ENCODE measurements around the gene CYP27C1.
"Not testable (repeated sequence)": the region's sequence is repeated elsewhere in the genome, so short reads cannot be mapped to it uniquely, and the experiment has no call there.

The CYP27C1 gene

DNA sequence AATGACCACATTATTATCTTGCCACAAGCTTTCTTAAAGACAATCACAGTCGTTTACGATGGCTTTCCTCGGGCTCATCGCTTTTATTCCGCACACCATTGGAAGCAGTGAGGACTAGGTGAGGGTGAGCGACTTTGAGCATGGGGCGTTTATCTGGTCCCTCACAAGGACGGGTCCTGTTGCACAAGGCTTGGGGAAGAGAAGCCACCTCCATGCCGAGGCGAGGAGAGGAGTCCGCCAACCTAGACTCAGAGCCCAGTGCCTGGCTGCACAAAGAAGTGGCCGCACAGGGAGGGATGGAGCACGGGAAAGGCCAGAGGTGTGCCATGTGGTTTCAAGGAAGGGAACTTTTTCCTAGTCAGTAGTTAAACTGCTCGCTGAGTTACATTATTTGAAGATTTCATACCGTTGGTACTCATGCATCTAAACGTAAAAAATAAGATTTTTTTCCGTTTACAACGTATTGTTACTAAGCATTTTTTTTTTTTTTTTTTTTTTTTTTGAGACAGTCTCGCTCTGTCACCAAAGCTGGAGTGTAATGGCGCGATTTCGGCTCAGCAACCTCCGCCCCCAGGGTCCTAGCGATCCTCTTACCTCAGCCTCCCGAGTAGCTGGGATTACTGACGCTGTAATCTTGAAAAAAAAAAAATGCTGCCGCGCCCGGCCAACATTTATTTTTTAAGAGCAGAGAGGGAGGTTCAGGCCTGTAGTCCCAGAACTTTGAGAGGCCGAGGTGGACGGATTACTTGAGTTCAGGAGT, 849 bp upstream of the CYP27C1 start:
- no peak for DNase-seq (ENCODE audit: low spot score)

DNA sequence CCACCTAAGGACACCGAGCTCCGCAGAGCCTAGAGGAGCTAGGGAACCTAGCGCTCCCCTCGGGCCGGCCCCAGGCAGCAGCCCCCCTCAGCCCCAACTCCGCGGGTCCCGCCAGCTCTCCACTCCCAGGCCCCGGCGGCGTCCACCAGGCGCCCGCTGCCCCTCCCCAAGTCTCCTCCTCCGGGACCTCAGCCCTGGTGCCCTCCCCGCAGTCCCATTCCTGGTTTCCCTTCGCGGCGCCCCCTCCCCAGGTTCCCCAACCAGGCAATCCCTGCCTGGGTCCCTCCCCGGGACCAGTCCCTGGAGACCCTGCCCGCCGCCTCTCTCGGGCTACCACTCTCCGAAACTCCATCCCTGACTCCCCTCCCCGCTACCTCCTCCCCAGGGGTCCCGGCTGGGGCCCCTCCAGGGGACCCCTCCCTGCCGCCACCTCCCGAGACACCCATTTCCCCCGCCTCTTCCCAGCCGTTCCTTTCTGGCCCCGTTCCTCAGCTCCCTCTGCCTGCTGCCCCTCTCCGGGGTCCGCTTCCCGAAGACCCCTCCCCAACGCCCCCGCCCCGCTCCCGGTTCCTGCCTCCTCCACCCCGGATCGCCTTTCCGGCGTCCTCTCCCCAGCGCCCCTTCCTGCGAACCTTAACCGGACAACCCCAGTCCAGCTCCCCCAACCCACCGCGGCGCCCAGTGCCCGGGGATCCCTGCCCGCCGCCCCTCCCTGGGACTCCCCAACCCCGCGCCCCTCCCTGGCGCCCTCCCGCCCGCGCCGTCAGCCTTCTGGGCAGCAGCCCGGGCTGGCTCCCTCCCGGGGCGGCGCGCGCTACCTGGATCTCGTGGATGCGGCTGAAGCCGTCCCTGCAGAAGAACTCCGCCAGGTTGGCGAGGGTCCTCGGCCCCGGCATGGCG, 678 bp downstream of the CYP27C1 start:
- DNase-seq (ENCODE audit: low spot score) = no peak

DNA sequence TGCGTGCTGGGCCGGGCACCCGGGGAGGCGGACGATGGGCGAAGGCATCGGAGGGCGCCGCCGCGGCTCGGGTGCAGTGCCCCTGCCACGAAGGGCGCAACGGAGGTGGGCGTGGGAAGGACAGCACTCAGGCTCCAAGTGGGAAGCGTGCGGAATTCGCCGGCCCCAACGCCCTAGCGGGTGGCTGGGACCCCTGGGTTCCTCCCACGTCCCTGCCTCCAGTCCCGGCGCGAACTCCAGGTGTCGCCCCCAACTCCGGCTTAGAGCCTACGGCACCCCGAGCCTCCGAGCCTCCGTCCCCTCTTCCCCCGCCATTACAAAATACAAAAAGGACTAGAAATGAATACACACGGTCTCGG, 1.3 kb downstream of the CYP27C1 start:
- DNase-seq (ENCODE audit: low spot score) = no peak

DNA sequence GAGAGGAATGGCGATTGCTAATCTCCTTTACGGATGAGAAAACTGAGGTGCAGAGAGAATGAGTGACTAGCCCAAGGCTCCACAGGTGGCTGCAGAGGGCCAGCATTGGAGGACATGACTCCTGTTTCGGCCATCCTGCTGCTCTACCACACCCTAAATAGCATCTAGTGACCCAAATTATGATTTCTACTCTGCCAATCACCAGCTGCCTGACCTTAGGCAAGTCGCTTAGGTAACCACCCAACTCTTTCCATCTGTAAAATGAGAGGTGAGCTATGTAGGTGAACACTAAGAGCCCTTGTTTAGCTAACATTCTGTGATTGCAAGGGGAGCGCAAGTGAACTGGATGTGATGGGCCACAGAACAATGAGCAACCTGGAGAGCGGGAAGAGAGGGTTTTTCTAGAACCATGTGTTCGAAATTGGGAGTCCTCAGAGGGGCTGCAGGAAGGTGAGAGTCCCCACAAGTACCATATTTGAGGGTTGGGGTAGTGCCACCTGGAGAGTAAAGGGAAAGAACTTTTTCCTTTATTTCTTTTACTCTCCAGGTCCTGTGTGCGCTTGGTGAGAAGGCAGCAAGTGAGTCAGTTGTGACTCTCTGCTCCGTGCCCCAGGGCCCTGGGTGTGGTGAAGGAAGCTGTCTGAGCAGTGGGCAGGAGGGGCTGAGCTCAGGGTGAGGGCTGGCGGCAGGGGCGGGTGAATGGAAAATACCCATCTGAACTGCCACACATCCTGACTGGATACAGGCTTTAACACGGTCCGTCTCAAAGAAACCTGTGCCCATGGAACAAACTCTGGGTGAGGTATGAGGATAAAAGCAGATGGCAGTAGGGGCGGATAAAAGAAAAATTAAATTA, 2.4 kb downstream of the CYP27C1 start:
- DNase-seq (ENCODE audit: low spot score) = no peak

DNA sequence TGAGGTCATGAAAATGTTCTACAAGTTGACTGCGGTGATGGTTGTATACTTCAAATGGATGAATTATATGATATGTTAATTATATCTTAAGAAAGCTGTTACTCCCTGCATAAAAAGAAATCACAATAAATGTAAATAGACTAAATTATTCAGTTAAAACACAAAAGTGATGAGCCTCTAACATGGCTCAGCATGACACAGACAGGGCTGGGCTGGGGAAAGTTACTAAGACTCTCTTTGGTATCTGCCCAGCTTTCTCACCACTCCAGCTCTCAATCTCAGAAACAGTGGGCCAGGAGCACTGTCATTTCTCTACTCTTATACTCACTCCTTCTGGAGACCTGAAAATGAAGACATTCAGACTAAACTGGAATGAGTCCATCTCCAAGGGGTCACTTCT, 3.5 kb downstream of the CYP27C1 start:
- DNase-seq (ENCODE audit: low spot score) = no peak

DNA sequence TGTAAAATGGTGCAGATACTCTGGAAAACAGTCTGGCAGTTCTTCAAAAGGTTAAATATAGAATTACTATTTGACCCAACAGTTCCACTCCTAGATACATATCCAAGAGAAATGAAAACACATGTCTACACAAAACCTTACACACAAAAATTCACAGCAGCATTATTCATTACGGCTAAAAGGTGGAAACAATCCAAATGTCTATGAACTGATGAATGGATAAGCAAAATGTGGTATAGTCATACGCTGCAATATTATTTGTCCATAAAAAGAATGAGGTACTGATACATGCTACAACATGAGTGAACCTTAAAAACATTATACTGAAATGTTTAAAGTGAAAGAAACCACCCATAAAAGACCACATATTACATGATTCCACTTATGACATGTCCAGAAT, 4.0 kb downstream of the CYP27C1 start:
- no peak for DNase-seq (ENCODE audit: low spot score)

DNA sequence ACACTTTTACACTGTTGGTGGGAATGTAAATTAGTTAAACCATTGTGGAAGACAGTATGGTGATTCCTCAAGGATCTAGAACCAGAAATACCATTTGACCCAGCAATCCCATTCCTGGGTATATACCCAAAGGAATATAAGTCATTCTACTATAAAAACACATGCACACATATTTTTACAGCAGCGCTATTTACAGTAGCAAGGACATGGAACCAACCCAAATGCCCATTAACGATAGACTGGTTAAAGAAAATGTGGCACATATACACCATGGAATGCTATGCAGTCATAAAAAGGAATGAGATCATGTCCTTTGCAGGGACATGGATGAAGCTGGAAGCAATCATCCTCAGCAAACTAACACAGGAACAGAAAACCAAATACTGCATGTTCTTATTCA, 5.9 kb downstream of the CYP27C1 start:
- not testable (repeated sequence) for DNase-seq (ENCODE audit: low spot score)

DNA sequence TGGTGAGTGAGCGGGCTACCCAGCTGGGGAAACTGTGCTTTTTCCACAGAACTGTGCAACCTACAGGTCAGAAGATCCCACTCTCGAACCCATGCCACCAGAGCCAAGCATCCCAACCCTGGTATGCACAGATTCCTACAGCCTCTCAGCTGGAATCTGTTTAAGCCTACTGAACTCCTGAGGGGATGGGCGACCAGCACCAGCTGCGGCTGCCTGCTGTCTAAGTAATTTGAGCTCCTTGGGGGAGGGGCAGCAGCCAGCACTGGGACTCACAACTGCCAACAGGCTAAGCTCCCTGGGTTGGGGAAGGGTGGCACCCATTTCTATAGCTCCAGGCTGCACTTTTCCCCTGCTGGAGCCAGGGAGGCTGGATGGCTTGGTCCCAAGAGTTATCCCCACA, 11.8 kb downstream of the CYP27C1 start:
- no peak for DNase-seq (ENCODE audit: low spot score)

DNA sequence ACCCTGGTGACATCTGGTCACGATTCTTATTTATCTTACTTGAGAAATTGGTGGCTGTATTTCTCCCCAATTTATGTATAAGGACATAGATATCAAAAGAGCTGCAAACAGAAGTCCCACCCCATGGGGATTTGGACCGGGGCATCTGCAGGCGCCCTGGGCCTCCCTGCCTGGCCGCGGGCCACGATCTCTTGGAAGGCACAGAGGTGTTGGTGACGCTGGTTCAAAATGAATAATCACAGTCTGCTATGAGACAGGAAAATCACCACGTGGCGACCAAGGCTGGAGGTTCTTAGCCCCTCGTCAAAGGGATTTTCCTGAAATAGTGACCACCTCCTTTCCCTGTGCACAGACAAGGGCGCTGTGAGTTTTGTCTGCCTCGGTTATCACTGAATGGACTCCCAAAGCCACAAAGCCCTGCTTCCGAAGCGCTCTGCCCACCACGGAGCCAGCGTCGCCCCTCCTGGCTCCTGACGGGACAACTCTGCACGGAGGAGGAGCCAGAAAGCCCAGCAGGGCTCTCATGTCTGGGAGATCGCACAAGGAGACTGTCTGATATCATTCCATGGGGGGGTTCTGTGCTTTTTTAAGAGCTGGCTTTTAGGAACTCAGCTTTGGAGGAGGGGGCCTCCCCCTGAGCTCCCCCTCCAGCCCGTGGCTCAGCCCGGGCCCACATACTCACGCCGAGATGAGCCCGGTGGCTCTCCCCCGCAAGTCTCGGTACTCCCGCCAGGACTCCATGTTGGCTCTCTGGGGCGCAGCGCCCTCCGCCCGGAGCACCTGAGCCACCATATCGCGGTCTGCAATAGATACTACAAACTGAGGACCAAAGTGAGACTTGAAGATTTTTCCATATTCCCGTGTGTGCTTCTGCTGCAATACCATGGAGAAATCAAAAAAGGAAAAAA, 14.6 kb downstream of the CYP27C1 start:
- no peak for DNase-seq (ENCODE audit: low spot score)

DNA sequence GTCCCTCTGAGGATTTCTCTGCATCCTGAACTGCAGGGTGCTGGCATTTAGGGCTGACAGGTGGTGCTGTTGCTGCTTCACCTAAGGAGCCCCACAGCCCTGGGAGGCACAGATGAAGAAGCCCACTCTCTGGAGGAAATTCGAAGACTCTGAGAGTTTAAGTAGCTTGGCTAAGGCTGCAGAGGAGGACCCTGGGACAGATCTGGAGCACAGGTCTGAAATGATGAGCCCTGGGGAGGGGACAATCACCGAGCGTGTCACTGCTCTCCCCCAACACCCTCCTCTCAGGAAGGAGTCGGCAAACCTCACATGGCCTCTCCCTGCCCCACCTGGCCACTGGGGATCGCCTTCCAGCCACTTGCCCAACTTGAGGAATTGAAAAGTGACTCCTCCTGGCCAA, 18.6 kb downstream of the CYP27C1 start:
- DNase-seq (ENCODE audit: low spot score) = no peak

DNA sequence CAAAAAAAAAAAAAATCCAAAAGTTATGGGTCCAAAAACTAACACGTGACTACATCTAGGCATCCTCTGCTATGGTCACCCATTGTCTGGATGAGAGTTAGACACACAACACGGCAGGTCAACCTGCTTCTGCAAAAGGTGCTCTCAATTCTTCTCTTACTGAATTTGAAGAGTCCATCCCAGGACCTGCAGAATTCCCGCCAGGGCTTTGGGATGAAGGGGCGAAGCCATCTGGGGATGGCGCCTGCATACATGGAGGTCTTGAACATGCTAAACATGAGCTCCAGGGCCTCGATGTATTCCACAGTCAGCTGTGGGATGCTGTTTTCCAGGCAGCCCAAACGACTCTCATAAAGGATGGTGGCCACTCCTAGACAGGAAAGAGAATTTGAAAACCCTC, 19.1 kb downstream of the CYP27C1 start:
- DNase-seq (ENCODE audit: low spot score) = no peak

DNA sequence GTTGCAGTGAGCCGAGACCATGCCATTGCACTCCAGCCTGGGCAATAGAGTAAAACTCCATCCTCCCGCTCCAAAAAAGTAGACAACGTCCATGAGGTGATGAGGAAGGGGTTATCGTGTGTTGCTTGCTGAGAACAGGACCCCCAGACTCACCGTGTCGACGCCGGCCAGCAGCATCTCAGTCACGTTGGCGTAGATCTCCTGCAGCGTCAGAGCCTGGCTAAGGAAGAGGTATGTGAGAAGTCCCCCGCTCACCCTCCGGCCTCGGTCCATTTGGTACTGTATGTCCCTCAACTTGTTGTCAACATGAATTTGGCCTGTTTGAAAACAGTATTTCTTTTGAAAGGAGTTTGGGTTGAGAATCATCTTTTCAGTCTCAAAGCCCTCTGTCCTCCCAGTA, 20.9 kb downstream of the CYP27C1 start:
- DNase-seq (ENCODE audit: low spot score) = no peak

DNA sequence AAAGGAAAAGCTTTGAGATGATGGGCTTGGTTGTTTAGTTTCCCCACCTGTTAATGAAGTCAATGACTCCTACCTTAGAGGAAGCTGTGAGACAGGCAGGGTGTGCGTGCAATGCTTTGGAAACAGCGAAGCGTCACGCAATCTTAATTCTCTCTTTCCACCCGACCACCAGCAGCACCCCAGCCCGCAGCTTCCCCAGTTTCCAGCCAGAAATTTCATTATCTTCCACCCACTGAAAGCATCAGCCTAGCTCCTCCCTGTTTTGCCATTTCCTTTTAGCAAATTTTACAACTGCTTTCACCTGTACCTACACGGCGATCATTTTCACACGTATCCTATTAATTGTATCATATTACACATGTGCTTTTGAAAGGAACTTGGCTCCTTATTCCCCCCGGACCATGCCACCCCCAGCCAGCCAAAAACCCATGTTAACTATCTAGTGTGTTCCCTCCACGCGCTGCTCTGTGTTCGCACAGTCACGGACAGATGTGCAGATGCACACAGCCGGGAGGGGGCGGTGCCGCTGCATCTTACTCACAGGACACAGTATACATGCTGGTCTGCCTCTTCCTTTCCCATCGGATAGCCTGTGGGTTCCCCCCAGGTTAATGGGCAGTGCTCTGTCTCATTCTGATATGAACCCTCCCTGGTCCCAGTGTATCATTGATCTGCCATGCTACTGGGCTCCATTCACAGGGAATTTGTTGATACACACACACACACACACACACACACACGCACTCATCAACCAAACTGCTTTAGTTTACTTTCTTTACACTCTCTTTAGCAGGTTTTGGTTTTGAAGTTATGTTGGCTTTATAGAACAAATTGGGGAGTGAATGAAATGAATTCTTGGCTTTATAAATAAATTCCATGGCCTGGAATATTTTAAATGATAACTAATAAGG, 22.4 kb downstream of the CYP27C1 start:
- peak; percentile 72 for DNase-seq (ENCODE audit: low spot score)

DNA sequence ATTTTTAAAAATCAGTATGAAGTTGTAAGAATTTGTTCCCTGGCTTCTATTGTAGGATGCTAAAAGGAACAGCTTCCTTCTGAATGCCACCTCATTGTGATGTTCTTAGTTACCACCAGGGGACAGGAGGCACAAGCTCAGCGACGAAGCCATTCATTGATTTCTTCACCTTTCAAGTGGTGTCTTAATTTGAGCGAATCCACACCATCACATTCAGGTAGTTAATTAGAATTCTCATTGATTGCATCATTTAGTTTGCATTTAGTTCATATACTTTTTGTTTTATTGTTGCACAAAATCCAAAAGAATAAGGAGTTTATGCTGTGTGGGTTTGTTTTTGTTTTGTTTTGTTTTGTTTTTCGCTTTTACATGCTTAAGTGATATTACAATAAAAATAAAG, 23.1 kb downstream of the CYP27C1 start:
- peak; percentile 55 for DNase-seq (ENCODE audit: low spot score)

DNA sequence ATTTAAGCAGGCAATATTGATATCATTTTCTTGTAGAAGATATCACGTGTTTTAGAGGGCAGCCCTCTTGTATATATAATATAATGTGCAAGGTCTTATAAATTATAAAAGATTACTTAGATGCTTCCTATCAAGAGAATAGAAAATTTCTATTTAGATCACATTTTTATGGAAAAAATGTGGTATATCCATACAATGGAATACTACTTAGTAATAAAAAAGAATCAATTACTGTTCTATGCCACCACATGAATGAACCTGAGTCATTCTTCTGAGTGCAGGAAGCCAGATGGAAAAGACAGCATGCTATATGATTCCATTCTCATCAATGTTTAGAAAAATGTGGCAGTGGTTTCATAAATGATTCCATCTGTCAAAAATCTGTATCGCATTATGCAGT, 23.6 kb downstream of the CYP27C1 start:
- DNase-seq (ENCODE audit: low spot score) = no peak

DNA sequence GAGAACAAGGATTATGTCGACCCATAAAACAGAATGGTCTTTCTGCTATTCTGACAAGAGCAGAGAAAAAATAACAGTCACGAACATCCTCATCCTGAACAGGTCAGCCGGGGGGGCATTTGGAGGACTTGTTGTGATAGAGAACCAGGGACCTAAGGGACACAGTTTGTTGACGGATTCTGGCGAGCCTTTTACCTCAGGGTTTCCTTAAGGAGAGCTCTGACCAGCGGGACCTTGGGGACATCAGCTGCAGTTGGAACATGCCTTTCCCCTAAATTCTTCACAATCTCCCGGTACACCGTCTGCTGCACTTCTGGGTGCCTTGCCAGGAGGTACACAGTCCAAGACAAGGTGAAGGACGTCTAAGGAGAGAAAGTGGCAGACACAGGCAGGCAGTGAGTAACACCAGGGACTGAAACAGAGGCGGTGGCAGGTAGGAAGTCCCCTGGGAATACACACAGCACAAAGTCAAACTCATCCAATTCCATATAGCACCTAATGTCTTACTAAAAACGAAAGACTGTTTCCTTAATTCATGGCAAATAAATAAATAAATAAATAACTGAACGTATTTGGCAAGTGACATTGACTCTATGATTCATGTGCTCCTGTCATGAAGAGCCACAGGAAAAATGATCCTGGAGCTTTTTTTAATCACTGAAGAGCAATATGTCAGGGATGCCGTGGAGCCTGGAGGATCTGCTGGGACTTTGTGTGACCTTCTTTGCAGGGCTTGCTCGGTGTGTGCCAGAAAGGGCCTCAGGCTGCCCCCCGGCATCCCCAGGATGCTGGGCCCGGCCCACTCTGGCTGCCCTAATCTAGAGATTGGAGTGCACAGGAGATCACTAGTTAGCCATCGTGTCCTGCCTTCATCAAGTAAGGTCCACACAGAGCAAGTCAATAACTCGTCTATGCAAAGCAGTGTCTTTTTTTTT, 24.7 kb downstream of the CYP27C1 start:
- no peak for DNase-seq (ENCODE audit: low spot score)

DNA sequence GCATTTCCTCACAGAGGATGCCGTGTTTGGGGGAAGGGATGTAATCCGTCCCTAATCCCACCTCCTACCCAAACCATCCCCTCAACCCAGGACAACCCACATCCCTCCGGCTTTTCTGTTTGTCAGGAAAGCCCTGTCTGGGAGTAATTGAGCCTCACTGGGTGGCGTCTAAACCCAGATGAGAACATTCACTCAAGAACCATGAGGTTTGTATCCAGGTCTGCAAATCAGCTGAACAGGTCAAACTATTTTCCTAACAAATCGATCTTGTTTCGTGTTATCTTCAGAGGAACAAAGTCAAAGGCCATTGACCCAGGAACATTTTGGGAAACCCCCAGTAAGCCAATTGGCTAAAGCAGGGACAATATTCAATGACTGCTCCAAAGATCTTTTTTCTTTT, 25.7 kb downstream of the CYP27C1 start:
- DNase-seq (ENCODE audit: low spot score) = no peak

DNA sequence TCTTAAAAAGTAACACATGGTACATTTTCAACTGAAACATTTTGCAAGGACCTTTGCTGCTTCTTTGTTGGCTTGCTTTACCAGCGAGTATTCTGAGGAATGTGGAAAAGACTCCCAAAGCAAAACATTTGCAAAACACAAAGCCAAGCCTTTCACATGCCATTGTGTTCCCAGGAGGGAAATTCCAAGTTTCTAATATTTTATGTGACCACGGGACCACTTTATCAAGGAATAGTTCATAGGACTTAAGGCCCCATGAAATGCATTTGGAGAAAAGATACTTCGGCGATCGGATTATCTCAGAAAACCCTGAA, 26.2 kb downstream of the CYP27C1 start:
- DNase-seq (ENCODE audit: low spot score) = no peak

DNA sequence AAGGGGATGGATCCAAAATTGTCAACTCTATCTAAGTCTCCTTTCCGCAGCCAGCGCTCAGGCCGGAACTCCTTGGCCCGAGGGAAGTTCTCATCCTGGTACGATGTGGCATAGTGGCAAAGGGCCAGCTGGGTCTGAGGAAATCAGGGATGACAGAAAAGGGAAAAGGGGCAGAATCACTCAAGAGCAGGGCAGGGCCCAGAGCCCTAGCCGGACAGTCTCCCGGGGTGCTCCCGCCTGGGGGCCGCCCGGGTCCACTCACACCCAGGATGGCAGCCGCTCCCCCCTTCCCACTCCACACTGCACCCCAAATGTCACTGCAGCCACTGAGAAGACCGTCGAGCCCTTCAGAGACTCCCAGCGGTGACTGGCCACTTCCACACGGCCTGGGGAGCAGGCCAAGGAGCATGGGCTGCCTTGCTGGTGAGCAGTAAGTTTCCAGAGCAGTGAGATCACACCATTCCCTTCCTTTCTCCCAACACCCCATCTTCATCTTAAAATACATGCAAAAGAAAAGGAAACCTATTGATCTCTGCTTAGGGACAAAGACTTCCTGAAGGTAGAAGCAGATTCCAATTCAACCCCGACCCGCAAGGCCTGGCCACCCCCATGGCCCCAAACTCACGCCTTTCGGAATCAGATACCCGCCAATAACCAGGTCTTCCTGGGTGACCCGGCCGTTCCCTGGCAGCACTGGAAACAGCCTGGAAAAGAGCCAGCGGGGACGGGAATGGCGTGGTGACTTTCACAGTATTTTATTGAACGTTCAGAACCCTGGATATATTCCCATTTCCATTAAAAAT, 26.7 kb downstream of the CYP27C1 start:
- DNase-seq (ENCODE audit: low spot score) = no peak
